HepG2 (cell line): ENCODE results near the gene POC1A. TPM values are rescaled to one million over a fixed set of nuclear protein-coding genes. Genes with fewer than 3 reads are reported as not detected.

ENCODE experiments used
- ATAC-seq: fragments of 200-7000 bp; cut with Tn5 transposase; 3 replicates; pipeline ENCODE4 v1.9.1; 2020; ENCODE audit warnings: mild to moderate bottlenecking, moderate library complexity
- BruUV-seq: library from RNA; stranded (reverse); fragments of 400-500 nt; replicated peaks from 2 replicates; lab custom pipeline; 2021; lab: Mats Ljungman, UMichigan
- CTCF ChIA-PET: fragments of 300-600 bp; formaldehyde crosslinking; extraction: SDS; loops from one replicate; lab custom pipeline; 2021; ENCODE audit warnings: low total read pairs, inconsistent platforms, low intra/inter-chr PET ratio; lab: Yijun Ruan, JAX
- POLR2A ChIA-PET: fragments of 350-600 bp; sonication (Branson Sonifier 250); formaldehyde crosslinking; loops from one replicate; lab custom pipeline; 2020; ENCODE audit warnings: antibody characterized with exemption, inconsistent platforms; lab: Yijun Ruan, JAX
- DNase-seq: peaks from one replicate; pipeline ENCODE4 v3.0.0-alpha.2; 2015; ENCODE audit warnings: low spot score
- FAIRE-seq: peaks from 3 replicates; lab custom pipeline; 2011; peaks lifted over from hg19 to GRCh38; lab: Jason Lieb, UNC
- H2AFZ ChIP-seq: one replicate; pipeline ENCODE4 v1.6.1; 2011; ENCODE audit warnings: low read length, inconsistent platforms
- H3K27ac ChIP-seq: fragments of 300-600 bp; 3 replicates; pipeline ENCODE4 v1.8.0; 2011; ENCODE audit warnings: mixed run types, mild to moderate bottlenecking, mixed read lengths, low read length, inconsistent platforms; ENCODE audit not compliant: insufficient read depth; ENCODE audit errors: extremely low read length
- H3K27me3 ChIP-seq, 2 experiments: fragments of 200-600 bp in 1 of 2; 2 replicates in 1 of 2; 3 replicates in 1 of 2; pipeline versions ENCODE4 v1.6.0 to v1.8.0; 2011; ENCODE audit warnings: low read length in 2 of 2, mild to moderate bottlenecking in 2 of 2, moderate library complexity in 2 of 2, inconsistent platforms in 1 of 2; ENCODE audit not compliant: insufficient read depth in 2 of 2, control insufficient read depth in 1 of 2
- H3K36me3 ChIP-seq, 2 experiments: fragments of 200-600 bp in 1 of 2; replicated peaks in 1 of 2; 2 replicates in 1 of 2; 3 replicates in 1 of 2; pipeline versions ENCODE4 v1.5.1 to v1.8.0; 2011; ENCODE audit warnings: low read length in 2 of 2, inconsistent platforms in 1 of 2; ENCODE audit not compliant: insufficient read depth in 2 of 2, control insufficient read depth in 1 of 2
- H3K4me1 ChIP-seq: 2 replicates; pipeline ENCODE4 v1.5.1; 2012; ENCODE audit warnings: low read length, inconsistent platforms; ENCODE audit not compliant: insufficient read depth
- H3K4me2 ChIP-seq: 2 replicates; pipeline ENCODE4 v1.6.0; 2011; ENCODE audit warnings: low read depth, low read length, inconsistent platforms
- H3K4me3 ChIP-seq, 3 experiments: fragments of 200-600 bp in 1 of 3; sonication (generic), shearing (Covaris generic) in 1 of 3; replicated peaks in 1 of 3; 2 replicates each; pipeline ENCODE4 v1.5.1; 2011 to 2016; ENCODE audit warnings: low read length in 3 of 3, inconsistent platforms in 2 of 3, low read depth in 2 of 3, mild to moderate bottlenecking in 2 of 3, control low read depth in 1 of 3, mixed read lengths in 1 of 3; ENCODE audit not compliant: insufficient read depth in 1 of 3
- H3K79me2 ChIP-seq: one replicate; pipeline ENCODE4 v1.6.1; 2011; ENCODE audit warnings: low read length, inconsistent platforms; ENCODE audit not compliant: insufficient read depth
- H3K9ac ChIP-seq: 2 replicates; pipeline ENCODE4 v1.6.0; 2011; ENCODE audit warnings: mild to moderate bottlenecking, low read depth, low read length, inconsistent platforms; ENCODE audit not compliant: insufficient read depth
- H3K9me3 ChIP-seq: 2 replicates; pipeline ENCODE4 v1.5.1; 2012; ENCODE audit warnings: mild to moderate bottlenecking, low read length
- H4K20me1 ChIP-seq: 2 replicates; pipeline ENCODE4 v1.6.0; 2011; ENCODE audit warnings: inconsistent platforms, mild to moderate bottlenecking, low read length, moderate library complexity; ENCODE audit not compliant: insufficient read depth
- BRD4 ChIP-seq: sonication (generic); formaldehyde crosslinking; IDR thresholded peaks from 2 replicates; pipeline ENCODE4 v1.4.0; 2020; ENCODE audit warnings: missing genetic modification reagents
- CSRNP1 ChIP-seq: sonication (generic); formaldehyde crosslinking; IDR thresholded peaks from 2 replicates; pipeline ENCODE4 v1.8.1; 2023; ENCODE audit warnings: mild to moderate bottlenecking, missing genetic modification reagents
- ETV5 ChIP-seq: IDR thresholded peaks from 2 replicates; pipeline ENCODE4 v1.6.1; 2018; ENCODE audit warnings: missing biosample characterization, missing genetic modification reagents, inconsistent platforms, borderline replicate concordance
- FOSL2 ChIP-seq: sonication (generic); formaldehyde crosslinking; IDR thresholded peaks from 2 replicates; pipeline ENCODE4 v1.4.0; 2020; ENCODE audit warnings: missing genetic modification reagents
- HMG20A ChIP-seq: IDR thresholded peaks from 2 replicates; pipeline ENCODE4 v1.6.1; 2016; ENCODE audit warnings: borderline replicate concordance
- KDM1A ChIP-seq: IDR thresholded peaks from 2 replicates; pipeline ENCODE4 v1.6.1; 2016; ENCODE audit warnings: missing compliant biosample characterization
- PHF20 ChIP-seq: sonication (generic); formaldehyde crosslinking; IDR thresholded peaks from 2 replicates; pipeline ENCODE4 v1.5.0; 2020; ENCODE audit warnings: mild to moderate bottlenecking, missing genetic modification reagents
- RFX1 ChIP-seq: fragments of 450-650 bp; IDR thresholded peaks from 2 replicates; pipeline ENCODE4 v1.6.1; 2017
- RORA ChIP-seq: sonication (generic); formaldehyde crosslinking; IDR thresholded peaks from 2 replicates; pipeline ENCODE4 v1.5.0; 2020; ENCODE audit warnings: mild to moderate bottlenecking, missing genetic modification reagents, moderate library complexity
- THRA ChIP-seq: sonication (generic); formaldehyde crosslinking; IDR thresholded peaks from 2 replicates; pipeline ENCODE4 v1.4.0; 2020; ENCODE audit warnings: missing genetic modification reagents, borderline replicate concordance
- ZFP36L1 ChIP-seq: sonication (generic); formaldehyde crosslinking; IDR thresholded peaks from 2 replicates; pipeline ENCODE4 v1.8.0; 2022; ENCODE audit warnings: mild to moderate bottlenecking, missing genetic modification reagents, moderate library complexity
- ZNF275 ChIP-seq: sonication (generic); formaldehyde crosslinking; IDR thresholded peaks from 2 replicates; pipeline ENCODE4 v1.8.0; 2022; ENCODE audit warnings: missing genetic modification reagents, mild to moderate bottlenecking, inconsistent platforms, borderline replicate concordance
- ZNF430 ChIP-seq: sonication (generic); formaldehyde crosslinking; IDR thresholded peaks from 2 replicates; pipeline ENCODE4 v1.9.0; 2021; ENCODE audit warnings: mild to moderate bottlenecking, missing genetic modification reagents
- ZNF451 ChIP-seq: sonication (generic); formaldehyde crosslinking; IDR thresholded peaks from 2 replicates; pipeline ENCODE4 v1.5.0; 2020; ENCODE audit warnings: mild to moderate bottlenecking, missing genetic modification reagents
- ZNF780A ChIP-seq: sonication (generic); formaldehyde crosslinking; IDR thresholded peaks from 2 replicates; pipeline ENCODE4 v1.8.0; 2022; ENCODE audit warnings: mild to moderate bottlenecking, missing genetic modification reagents, moderate library complexity
- ZNF790 ChIP-seq: sonication (generic); formaldehyde crosslinking; IDR thresholded peaks from 2 replicates; pipeline ENCODE4 v1.8.0; 2022; ENCODE audit warnings: missing genetic modification reagents, mild to moderate bottlenecking, borderline replicate concordance
- WGBS: methylation state at CpG from one replicate; pipeline ENCODE4 v1.1.6; 2017; ENCODE audit warnings: low lambda C conversion rate; 5-methylcytosine and 5-hydroxymethylcytosine counted together
- in situ Hi-C: cut with HindIII; loops from 2 replicates; pipeline ENCODE4 v1.10.0; 2017; ENCODE audit warnings: low pct_unique_long_range_greater_than_20kb; ENCODE audit not compliant: extremely low pct_ligation_motif_present
- intact Hi-C: fragments of 100-400 bp; cut with micrococcal nuclease; formaldehyde crosslinking; loops from one replicate; pipeline ENCODE4 v1.10.0; 2022; ENCODE audit not compliant: unreplicated experiment
- polyA plus RNA-seq, 8 experiments: library from polyadenylated mRNA; depleted of rRNA in 3 of 8; stranded (reverse) in 7 of 8; unstranded in 1 of 8; fragments of >200 nt; fragmentation: Illumina TruSeq in 4 of 8; extraction: Trizol in 4 of 8; gene quantifications; 2 replicates each; pipeline versions ENCODE4 v1.2.1 to v1.2.3, GENCODE V29; 2011 to 2016; ENCODE audit warnings: low read depth in 4 of 8, missing spikeins in 1 of 8, mixed read lengths in 1 of 8; ENCODE audit not compliant: insufficient read depth in 1 of 8
- total RNA-seq, 5 experiments: library from RNA; depleted of rRNA; stranded (reverse); fragments of >200 nt; fragmentation: Illumina TruSeq; extraction: Trizol; gene quantifications; 2 replicates each; pipeline ENCODE4 v1.2.3, GENCODE V29; 2016; ENCODE audit warnings: low read depth in 1 of 5

POC1A gene
- total and polyA plus RNA-seq, 2 of the 13 experiments (the other 11 are each of a cell fraction or from before 2014, with no cell fraction given) = 14.6 to 20.0 TPM

- CTCF ChIA-PET = no interaction called here
- DNase-seq = no peak
- no peak overlapping the region for H3K4me2 ChIP-seq
Observed at GRCh38 chr3:52062505-52062904, 91.7 kb downstream of the POC1A start.

GRCh38 chr3:52061121-52061910, 92.9 kb downstream of the POC1A start:
- H3K9ac ChIP-seq = no peak overlapping the region
- in situ Hi-C loops = no loop called here
- ATAC-seq (no peak), DNase-seq (no peak), FAIRE-seq (no peak)
- H3K9me3 ChIP-seq = no peaks in the 10 kb centered on the region
- H3K27me3 ChIP-seq = peaks cover 9 to 64% of the 10 kb centered on the region in 2 experiments
- H2AFZ ChIP-seq = no peak overlapping the region
- H3K4me1 ChIP-seq = peaks cover 26% of the 10 kb centered on the region
- POLR2A ChIA-PET = no interaction called here
- H3K79me2 ChIP-seq = no peaks in the 10 kb centered on the region
- H4K20me1 ChIP-seq = no peaks in the 10 kb centered on the region
- CTCF ChIA-PET = no interaction called here
- H3K4me3 ChIP-seq = no peak overlapping the region
- H3K27ac ChIP-seq = no peak overlapping the region
- intact Hi-C loops = no loop called here
- 41% methylated on average over 3 of the region's 4 CpGs for WGBS
- BruUV-seq = no TSS peak
- no peaks in the 10 kb centered on the region for H3K36me3 ChIP-seq
- no peak overlapping the region for H3K4me2 ChIP-seq
- TF ChIP-seq ZNF780A = no peak
- TF ChIP-seq ETV5 (CRISPR knock-in tag) = no peak
- TF ChIP-seq CSRNP1 (CRISPR knock-in tag) = no peak
- no peak for TF ChIP-seq ZFP36L1
- no peak for TF ChIP-seq PHF20 (CRISPR knock-in tag)
- no peak for TF ChIP-seq ZNF790
- no peak for TF ChIP-seq THRA (CRISPR knock-in tag)
- no peak for TF ChIP-seq HMG20A (CRISPR knock-in tag)
- no peak for TF ChIP-seq ZNF430 (CRISPR knock-in tag)
- no peak for TF ChIP-seq BRD4
- no peak for TF ChIP-seq ZNF275 (CRISPR knock-in tag)
- TF ChIP-seq KDM1A (CRISPR knock-in tag) = no peak
- TF ChIP-seq RORA (CRISPR knock-in tag) = no peak

More at GRCh38 chr3:52062505-52062904, 91.7 kb downstream of the POC1A start:
- in situ Hi-C loops (no loop called here), intact Hi-C loops (no loop called here)
- FAIRE-seq (no peak), ATAC-seq (no peak)
- Histone ChIP-seq H3K9ac (no peak overlapping the region), H3K9me3 (no peaks in the 10 kb centered on the region), H3K4me3 (no peak overlapping the region), H3K4me1 (peaks cover 21% of the 10 kb centered on the region), H3K27me3 (peaks cover 9 to 64% of the 10 kb centered on the region in 2 experiments), H3K27ac (no peak overlapping the region), H3K79me2 (no peaks in the 10 kb centered on the region), H3K36me3 (no peaks in the 10 kb centered on the region), H2AFZ (no peak overlapping the region), H4K20me1 (no peaks in the 10 kb centered on the region)
- BruUV-seq = no TSS peak
- TF ChIP-seq ZNF451 (CRISPR knock-in tag) (no peak), RFX1 (peak; percentile 27; the same call in 1 of the 2 replicates), FOSL2 (CRISPR knock-in tag) (0 out of 2 replicates have a peak, but pooled peaks have one; percentile 15)
- 15% methylated on average over 2 of the region's 5 CpGs for WGBS
- POLR2A ChIA-PET = no interaction called here
